SHP77 treated with DMSO at 0.1 percent for 48 hours (cell line): Measurements from ENCODE around the gene GTPBP3.
A peak's percentile ranks its signal among the peaks of the same experiment; 100 is the strongest.

Experiments
- DNase-seq: peaks from one replicate; lab custom pipeline; 2025; lab: John Stamatoyannopoulos, UW

Gene GTPBP3

DNA sequence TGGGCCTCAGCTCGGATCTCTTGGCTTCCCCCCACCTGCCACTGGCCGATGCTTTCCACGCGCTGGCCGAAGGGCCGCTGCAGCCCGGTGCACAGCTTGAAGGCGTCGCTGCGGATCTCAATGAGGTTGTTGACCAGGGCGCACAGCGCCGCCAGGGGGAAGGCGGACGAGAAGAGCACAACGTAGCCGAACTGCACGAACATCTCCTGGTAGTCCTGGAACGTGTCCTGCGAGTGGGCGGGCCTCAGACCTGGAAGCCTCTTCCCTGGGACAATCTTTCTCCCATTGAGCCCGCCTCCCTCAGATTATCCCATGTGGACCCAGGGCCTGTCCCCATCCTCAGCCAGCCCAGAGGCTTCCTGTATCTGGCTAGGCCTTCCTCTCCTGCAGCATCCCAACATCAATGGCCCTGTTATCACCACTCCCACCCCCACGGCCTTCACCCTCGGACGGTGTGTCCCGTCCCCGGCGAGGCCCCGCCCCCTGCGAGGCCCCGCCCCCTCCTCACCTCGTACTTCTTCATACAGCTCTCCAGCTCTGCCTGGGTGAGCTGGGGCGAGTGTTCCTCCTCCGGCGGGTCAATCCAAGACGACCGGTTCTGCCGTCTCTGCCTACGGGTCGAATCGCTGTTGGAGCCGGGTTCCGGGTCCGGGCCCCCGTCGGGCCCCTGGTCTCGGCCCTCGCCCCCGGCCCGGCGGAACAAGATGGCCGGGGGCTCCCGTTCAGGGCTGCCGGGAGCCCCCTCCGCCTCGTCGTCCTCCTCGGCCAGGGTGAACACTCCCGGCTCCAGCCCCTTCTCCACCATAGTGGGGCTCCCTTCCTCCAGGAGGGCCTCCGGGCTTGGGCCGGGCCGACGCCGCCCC lies 9.5 kb upstream of the GTPBP3 start:
- DNase-seq, result no peak

DNA sequence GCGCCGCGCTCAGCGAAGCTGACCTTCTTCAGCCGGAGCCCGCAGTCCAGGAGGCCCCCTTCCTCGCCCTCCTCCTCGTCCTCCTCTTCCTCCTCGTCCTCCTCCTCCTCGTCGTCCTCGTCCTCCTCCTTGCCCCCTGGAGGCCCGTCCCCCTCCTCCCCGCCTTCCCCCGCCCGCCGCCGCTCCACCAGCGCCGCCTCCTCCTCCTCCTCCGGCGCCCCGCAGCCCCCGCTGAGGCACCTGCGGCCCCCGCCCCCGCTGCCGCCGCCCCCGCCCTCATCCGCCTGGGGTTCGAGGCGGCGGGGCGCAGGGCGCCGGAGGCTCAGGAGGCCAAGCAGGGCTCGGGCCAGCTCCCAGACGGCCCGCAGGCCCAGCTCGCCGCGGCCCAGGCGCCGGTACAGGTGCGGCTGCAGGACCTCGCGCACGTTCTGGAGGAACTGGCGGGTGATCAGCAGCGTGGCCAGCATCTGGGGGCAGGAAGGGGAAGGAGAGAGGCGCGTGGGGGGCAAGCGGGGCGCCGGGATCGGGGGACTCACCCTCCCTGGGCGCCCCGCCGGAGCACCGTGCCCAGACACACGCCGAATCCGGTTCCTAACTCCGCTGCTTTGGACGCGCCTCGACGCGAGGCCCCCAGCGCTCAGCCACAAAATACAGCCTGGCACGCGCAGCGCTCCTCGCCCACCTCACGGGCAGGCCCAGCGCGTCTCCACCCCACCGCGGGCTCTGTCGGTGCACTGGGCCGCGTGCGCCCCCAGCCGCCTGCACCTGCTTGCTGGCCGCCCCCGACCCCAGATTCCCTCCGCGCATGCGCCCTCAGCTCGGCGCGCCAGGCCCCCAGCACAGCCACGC lies 8.6 kb upstream of the GTPBP3 start:
- no peak for DNase-seq

DNA sequence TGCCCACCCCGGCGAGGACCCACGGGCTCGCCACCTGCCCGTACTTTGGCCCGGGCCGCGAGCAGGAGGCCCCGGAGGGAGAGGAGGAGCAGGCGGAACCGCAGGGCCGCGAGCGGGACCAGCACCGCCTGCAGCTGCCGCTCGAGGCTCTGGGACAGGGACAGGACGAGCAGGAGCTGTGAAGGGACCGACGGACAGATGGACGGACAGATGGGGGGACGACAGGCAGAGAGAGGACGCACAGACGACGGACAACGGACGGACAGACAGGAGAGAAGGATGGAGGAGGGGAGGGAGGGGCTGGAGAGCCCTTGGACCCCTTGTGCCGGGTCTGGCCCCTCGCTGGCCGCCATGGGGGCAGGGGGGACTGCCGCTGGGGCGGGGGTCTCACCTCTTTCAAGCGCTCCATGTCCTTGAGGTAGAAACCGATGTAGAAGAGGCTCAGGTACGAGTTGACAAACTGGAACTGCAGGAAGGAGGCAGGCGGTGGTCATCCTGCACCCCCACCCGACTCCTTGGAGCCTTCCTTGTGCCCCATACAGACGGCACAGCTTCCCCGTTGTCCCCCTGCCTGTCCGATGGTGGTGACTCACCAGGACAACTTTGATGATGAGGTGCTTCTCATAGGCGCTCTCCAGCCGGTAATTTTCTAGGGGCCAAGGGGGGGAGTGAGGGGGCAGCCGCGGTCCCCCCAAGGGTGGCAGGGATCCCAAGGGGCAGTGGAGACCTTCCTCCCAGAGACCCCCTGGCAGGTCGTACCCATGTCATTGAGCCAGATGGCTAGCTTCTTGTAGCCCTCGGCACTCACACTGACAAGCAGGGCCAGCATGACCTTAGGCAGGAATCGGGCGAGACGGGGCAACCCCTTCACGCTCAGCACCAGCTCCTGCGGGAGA lies 7.7 kb upstream of the GTPBP3 start:
- no peak for DNase-seq

DNA sequence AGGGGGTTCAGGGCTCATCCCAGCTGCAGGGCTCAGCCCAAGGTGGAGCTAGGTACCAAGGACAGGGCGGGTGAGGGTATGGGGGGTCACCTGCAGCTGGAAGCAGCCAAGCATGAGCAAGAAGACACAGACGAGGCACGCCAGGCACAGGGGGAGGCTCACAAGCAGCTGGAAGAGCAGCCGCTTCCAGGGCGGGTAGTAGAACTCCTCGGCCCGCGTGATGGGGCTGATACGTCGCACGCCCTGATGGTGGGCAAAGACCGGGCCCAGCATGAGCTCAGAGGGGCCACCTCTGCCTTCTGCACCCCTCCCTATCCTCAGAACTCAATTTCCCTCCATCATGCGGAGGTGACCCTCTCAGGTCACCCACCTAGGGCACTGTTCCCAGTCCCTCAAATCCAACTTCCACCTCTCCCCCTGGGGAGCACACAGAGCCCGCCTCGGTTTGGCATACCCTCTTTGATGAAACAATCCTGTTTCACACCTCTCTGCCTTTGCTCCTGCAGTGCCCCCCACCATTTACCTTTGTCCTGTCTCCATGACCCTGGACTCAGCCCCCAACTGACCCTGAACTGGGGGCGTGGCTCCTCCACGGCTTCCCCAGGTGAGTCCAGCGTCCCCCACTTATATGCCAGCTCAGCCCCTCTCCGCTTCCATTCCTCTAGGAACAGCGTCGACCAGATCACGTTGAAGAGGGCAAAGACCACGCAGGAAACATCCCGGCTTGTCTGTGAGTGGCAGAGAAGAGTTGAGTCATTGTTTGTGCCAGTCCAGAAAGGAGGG lies 6.9 kb upstream of the GTPBP3 start:
- no peak for DNase-seq

DNA sequence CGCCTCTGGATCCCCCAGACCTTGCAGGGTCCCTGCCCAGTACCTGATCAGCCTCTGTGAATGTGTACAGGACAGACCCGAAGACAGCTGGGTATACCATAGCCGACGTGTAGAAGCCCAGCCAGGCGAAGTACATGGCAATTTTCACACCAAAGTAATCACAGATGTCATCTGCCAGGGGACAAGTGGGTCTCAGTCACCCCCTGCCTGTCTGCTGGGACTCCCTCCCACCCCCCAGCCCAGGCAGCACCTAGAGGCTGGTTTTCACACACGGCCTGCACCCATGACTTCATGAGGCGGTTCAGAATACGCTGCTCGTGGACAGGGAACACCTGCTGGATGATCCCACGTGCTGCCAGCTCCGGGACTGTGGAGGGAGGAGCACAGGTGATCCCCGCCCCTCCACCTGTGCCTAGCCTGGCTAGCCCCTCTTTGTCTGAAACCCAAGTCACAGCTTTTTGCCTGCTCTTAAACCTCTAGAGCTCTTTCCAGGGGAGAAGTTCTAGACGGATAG lies 6.3 kb upstream of the GTPBP3 start:
- no peak for DNase-seq

DNA sequence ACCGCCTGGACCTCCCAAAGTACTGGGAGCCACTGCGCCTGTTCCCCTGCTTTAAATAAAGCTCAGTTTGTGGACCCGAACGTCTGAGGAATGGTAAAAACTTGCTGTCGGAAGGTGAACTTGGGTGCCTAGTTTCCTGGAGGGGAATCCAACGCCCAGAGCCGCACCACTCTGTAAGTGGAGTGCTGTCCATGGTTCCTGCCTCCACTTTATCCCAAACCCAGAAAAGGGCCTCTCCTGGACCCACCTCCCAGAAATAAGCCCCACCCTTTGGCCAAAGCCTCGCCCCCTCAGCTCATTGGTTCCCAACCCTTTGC lies 5.0 kb upstream of the GTPBP3 start:
- DNase-seq, result no peak

DNA sequence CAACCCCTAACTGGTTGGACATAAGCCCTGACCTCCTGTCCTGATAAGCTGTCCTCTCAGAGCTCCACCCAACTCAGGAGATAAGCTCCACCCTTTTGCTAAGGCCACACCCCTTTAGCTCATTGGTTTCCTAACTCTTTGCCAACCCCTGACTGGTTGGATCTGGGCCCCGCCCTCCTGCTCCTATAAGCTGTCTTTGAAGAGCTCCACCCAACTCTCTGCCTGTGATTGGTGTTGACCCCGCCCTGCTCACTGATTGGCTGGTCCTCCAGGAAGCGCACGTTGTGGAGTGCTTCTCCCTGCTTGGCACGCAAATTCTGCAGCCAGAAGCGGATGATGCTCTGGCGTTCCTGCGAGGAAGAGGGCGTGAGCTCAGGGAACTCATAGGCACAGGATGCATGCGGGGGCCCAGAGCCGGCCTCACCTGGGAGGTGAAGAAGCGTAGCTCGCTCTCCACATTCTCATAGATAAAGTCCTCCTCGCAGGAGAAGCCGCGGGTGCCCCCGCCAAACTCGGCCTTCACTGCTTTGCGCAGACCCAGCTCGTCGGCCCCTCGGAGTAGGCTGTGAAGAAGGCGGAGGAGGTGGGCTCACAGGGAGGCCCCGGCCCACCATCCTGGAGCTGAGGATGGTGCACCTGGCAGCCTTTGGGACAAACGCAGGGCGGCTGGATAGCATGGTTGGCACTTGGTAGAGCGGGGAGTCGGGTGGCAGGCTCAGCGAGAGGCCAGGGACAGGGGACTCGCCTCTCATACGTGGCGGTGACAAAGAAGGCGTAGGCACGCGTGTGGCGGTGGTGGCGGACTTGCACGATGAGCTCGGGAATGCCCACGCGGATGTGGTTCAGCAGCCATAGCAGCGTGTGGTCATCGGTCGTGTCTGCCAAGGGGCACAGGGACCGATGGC lies 4.4 kb upstream of the GTPBP3 start:
- peak; percentile 100 for DNase-seq

DNA sequence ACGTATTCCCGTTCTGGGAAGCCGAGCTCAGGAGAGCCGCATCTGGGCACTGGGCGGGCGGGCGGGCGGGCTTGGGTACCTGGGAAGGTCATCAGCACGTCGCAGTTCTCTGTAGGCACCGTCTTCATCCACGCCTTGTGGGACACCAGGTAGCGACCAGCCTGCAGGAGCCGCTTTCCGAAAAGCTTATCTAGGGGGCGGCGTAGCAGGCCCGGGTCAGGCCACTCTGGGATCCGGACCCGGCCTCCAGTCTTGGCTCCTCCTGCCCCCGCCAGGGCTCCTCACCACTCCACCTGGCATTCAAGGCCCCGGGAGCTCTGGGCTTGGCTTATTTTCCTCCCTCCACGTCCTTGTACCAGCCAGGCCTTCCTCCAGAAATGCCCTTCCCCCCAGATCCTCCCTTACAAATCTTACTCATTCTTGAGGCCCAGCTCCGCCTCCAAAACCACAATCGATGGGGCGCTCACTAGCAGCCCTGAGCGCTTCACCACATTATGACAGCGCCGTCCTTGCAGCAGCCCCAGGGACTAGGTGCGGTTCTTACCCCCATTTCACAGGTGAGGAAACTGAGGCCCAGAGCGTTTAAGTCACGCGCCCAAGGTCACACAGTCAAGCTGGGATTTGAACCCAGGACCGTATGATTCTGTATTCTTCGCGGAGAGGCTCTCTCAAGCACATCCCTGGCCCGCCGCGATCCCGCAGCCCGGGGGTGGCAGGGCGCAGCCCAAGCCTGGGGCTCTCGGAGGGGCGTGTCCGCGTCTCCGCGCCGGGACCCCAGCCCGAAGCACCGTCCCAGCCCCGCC lies 3.5 kb upstream of the GTPBP3 start:
- DNase-seq, result no peak

DNA sequence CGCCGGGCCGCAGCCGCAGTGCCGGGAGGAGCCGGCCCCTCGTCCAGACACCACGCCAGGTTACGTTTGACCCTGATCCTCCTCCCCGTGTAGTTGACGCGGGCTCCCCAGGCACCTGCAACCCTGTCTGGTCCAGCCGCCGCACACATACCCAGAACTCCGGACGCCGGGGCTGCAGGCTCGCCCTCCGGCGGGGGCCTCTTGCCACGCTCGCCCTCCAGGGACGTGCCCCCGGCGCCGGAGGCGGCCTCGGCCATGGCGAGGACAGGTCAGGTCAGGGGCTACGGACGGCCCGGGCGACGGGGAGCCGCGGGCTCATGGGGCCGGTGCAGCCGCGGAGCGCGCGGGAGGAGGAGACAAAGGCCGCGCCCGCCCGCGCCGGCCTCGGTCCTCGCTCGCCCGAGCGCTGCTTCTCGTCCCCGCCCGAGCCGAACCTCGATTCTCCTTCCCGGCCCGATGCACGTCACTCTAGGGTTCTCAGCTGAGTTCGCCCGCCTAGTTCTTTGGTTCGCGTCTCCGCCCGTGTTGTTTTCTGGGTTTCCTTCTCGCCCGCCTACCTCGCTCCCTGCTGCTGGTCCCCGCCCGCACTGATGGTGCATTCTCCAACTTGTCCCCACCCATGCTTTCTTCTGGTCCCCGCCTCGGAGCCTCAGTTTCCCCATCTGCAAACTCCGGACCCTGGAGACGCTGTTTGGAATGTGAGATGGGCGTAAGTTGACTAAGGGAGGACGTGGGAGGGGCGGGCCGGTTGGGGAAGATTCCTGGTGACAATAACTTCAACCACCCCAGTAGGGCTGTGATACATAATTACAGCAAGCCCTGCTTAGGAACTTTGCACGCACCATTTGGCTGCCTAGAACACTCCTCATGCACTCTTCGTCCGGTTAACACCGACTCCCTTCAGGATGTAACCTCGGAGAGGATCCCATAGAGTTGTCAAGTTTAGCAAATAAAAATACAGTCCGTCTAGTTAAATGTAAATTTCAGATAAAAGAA lies 2.6 kb upstream of the GTPBP3 start, which contains the start of gene ANO8:
ANO8 (minus strand) TSS at position 442 of the 996 bp plus-strand sequence; CDS start at position 257, 185 bp downstream.
- DNase-seq, result peak; percentile 92

DNA sequence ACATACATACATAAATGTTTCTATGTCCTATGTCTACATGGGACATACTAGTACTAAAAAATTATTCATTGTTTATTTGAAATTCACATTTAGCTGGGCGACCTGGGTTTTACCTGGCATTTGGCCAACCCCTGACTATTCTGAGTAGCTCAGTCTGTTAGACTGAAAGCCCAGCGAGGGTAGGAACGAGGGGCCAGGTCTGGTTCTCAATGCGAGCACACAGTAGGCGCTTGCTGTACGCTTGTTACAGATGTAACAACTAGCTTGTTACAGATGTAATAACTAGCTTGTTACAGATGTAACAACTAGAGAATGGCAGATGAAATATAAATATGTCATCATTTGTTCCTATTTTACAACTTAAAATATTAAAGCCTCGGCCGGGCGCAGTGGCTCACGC lies 1.8 kb upstream of the GTPBP3 start:
- DNase-seq, result no peak

DNA sequence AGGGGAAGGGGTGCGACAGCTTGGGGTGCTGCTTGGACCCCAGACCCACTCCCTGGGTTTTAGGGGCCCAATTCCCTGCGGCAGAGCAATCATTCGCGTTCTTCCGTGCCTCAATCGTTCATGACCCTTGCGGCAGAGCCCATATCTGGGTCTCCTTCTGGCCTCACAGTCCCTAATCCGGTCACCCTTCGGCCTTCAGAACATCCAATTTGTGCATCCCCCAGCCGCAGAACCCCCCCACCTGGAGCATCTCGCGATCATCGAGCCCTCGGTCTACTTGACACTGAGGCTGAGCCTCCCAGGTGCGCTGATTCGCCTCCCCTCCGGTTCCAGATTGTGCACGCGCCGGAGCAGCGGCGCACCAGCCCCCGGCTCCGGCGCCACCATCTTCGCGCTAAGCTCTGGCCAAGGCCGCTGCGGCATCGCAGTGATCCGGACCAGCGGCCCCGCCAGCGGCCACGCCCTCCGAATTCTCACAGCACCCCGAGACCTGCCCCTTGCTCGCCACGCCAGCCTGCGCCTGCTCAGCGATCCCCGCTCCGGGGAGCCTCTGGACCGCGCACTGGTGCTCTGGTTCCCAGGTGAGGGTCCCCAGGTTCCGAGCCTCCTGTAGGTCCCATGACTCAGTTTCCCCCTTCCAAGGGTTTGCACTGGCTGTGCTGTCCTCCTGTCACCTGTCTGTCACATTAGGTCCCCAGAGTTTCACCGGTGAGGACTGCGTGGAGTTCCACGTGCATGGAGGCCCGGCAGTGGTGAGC lies 501 bp downstream of the GTPBP3 start:
- DNase-seq, result no peak

DNA sequence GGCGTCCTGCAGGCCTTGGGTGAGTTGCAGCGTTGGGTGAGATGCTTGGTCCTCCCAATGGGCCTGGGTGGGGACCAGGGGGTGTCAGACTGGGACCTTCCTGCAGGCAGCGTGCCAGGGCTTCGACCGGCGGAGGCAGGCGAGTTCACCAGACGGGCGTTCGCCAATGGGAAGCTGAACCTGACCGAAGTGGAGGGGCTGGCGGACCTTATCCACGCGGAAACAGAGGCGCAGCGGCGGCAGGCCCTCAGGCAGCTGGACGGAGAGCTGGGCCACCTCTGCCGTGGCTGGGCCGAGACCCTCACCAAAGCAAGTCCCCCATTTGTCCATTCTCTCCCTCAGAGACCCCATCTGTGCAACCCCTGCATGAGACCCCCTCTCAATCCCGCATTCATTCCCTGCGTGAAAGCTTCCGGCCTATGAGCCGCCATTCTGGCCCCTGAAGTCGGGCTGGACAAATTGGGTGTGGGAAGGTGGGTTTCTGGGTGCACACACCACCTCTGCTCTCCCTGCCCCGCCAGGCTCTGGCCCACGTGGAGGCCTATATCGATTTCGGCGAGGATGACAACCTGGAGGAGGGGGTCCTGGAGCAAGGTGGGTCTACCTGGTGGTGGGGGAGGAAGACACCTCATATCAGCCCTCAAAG lies 1.2 kb downstream of the GTPBP3 start:
- DNase-seq, result no peak

DNA sequence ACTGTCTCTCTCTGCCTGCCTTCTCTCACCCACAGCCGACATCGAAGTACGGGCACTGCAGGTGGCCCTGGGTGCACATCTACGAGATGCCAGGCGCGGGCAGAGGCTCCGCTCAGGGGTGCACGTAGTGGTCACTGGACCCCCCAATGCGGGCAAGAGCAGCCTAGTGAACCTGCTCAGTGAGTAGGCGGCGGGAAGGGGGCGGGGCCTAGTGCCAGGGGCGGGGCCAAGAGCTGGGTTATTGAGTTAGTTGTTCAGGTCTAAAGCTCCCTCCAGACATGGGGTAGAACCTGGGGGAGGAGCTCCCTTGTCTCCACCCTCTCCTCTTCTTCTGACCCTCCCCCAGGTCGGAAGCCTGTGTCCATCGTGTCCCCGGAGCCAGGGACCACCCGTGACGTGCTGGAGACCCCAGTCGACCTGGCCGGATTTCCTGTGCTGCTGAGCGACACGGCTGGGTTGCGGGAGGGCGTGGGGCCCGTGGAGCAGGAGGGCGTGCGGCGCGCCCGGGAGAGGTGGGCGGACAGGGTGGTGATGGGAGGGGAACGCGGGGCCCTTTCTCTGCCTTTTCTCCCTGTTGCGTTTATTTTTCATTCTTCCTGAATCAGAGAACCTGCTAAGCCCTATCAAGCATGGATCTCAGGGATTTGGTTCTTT lies 1.9 kb downstream of the GTPBP3 start:
- DNase-seq, result no peak

DNA sequence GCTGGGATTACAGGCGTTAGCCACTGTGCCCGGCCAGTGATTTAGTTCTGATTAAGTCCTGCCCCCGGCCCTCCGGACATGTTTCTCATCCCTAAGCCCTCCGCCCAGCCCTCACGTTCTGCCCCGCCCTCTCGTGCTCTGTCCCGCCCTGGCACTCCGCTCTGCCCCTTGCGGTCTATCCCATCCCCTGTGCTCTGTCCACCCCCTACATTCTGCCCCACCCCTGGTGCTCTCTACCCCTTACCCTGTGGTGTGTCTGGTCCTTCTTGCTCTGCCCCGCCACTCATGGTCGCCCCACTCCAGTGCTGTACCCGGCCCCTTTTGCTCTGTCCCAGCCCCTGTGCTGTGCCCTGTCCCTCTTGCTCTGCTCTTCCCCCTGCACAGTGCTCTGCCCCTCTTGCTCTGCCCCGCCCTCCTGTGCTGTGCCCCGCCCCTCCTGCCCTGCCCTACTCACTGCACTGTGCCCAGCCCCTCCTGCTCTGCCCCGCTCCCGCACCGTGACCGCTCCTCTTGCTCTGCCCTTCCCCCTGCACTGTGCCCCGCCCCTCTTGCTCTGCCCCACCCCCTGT lies 3.0 kb downstream of the GTPBP3 start:
- DNase-seq, result no peak

DNA sequence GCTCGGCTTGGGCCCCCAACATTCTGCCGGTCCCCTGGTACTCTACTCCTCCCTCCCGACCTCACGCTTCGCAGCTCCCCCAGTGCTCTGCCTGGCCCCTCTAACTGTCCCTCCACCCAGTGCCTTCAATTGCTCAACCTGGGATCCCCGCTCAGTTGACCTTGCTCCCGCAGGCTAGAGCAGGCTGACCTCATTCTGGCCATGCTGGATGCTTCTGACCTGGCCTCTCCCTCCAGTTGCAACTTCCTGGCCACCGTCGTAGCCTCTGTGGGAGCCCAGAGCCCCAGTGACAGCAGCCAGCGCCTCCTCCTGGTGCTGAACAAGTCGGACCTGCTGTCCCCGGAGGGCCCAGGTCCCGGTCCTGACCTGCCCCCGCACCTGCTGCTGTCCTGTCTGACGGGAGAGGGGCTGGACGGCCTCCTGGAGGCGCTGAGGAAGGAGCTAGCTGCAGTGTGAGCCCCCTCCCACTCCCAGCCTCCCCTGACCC lies 3.6 kb downstream of the GTPBP3 start:
- DNase-seq, result no peak

DNA sequence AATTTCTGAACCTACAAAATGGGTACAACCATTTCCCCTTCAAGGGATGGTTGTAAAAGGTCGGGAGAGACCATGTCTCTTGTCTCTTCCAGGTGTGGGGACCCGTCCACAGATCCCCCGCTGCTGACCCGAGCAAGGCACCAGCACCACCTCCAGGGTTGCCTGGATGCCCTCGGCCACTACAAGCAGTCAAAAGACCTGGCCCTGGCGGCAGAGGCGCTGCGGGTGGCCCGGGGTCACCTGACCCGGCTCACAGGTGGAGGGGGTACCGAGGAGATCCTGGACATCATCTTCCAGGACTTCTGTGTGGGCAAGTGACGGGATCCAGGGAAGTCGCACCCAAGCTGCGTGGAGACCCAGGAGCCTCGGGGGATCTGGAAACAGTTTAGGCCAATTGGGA lies 4.0 kb downstream of the GTPBP3 start:
- no peak for DNase-seq
